Caco-2 (cell line): ENCODE data around the gene SLC4A3. TPM values are rescaled to one million over a fixed set of nuclear protein-coding genes. Genes with fewer than 3 reads are reported as not detected.

Experiments used
- BruUV-seq: library from RNA; stranded (reverse); fragments of 400-500 nt; replicated peaks from 2 replicates; lab custom pipeline; 2021; lab: Mats Ljungman, UMichigan
- CTCF ChIA-PET: fragments of 300-600 bp; sonication (Branson Sonifier 250); formaldehyde crosslinking; loops from one replicate; lab custom pipeline; 2022; ENCODE audit warnings: antibody characterized with exemption; lab: Charles Lee
- POLR2A ChIA-PET: fragments of 300-600 bp; sonication (Branson Sonifier 250); formaldehyde crosslinking; loops from one replicate; lab custom pipeline; 2022; ENCODE audit warnings: antibody characterized with exemption; lab: Charles Lee
- DNase-seq, 2 experiments: peaks; one replicate each; pipeline versions ENCODE4 v3.0.0 to v3.0.0-alpha.2; 2020 to 2022
- H3K27me3 ChIP-seq: replicated peaks from 2 replicates; pipeline ENCODE4 v1.6.0; 2011; ENCODE audit warnings: low read length; ENCODE audit not compliant: control insufficient read depth, insufficient read depth
- H3K36me3 ChIP-seq: 2 replicates; pipeline ENCODE4 v1.5.1; 2011; ENCODE audit warnings: low read length; ENCODE audit not compliant: control insufficient read depth, insufficient read depth
- H3K4me1 ChIP-seq: fragments of 250-450 bp; sonication (Bioruptor Pico); 2 replicates; pipeline ENCODE4 v1.5.1; 2020; ENCODE audit warnings: mild to moderate bottlenecking
- H3K4me3 ChIP-seq: 2 replicates; pipeline ENCODE4 v1.5.1; 2011; ENCODE audit warnings: low read depth, mild to moderate bottlenecking, control low read depth, low read length
- H3K9me3 ChIP-seq: fragments of 250-450 bp; sonication (Bioruptor Pico); 2 replicates; pipeline ENCODE4 v1.5.1; 2020; ENCODE audit warnings: mild to moderate bottlenecking, moderate library complexity
- H3K27ac Mint-ChIP-seq: one replicate; pipeline ENCODE4 v1.8.0; 2022; ENCODE audit warnings: mixed read lengths; ENCODE audit not compliant: unreplicated experiment
- H3K27me3 Mint-ChIP-seq: one replicate; pipeline ENCODE4 v1.8.0; 2022; ENCODE audit warnings: mixed read lengths; ENCODE audit not compliant: insufficient read depth, unreplicated experiment
- H3K36me3 Mint-ChIP-seq: one replicate; pipeline ENCODE4 v1.8.0; 2022; ENCODE audit warnings: mild to moderate bottlenecking, mixed read lengths; ENCODE audit not compliant: insufficient read depth, unreplicated experiment
- H3K4me1 Mint-ChIP-seq: one replicate; pipeline ENCODE4 v1.8.0; 2022; ENCODE audit warnings: low read depth, mixed read lengths; ENCODE audit not compliant: unreplicated experiment
- H3K4me3 Mint-ChIP-seq: one replicate; pipeline ENCODE4 v1.8.0; 2022; ENCODE audit warnings: mild to moderate bottlenecking, moderate library complexity, mixed read lengths; ENCODE audit not compliant: unreplicated experiment
- H3K9me3 Mint-ChIP-seq: one replicate; pipeline ENCODE4 v1.8.0; 2022; ENCODE audit warnings: mixed read lengths; ENCODE audit not compliant: unreplicated experiment
- CTCF ChIP-seq, 2 experiments: fragments of 200-600 bp in 1 of 2; IDR thresholded peaks; 1 replicate in 1 of 2; 2 replicates in 1 of 2; pipeline versions ENCODE4 v1.5.1 to v1.8.0; 2011 to 2022; ENCODE audit warnings: antibody characterized with exemption in 1 of 2, control low read depth in 1 of 2, inconsistent platforms in 1 of 2, low read depth in 1 of 2, low read length in 1 of 2, mild to moderate bottlenecking in 1 of 2, moderate library complexity in 1 of 2; ENCODE audit not compliant: insufficient read depth in 1 of 2, severe bottlenecking in 1 of 2, unreplicated experiment in 1 of 2
- intact Hi-C: fragments of 100-400 bp; cut with micrococcal nuclease; formaldehyde crosslinking; loops from one replicate; pipeline ENCODE4 v1.10.0; 2022; ENCODE audit not compliant: unreplicated experiment
- total RNA-seq: library from RNA; stranded (reverse); gene quantifications from 2 replicates; pipeline ENCODE4 v1.2.3, GENCODE V29; 2022

The SLC4A3 gene
- total RNA-seq, 1 experiment from 2014 or later, result 6.2 TPM

GRCh38 chr2:219676586-219676985 is 49.2 kb downstream of the SLC4A3 start:
- Histone ChIP-seq H3K9me3 (peaks cover 7% of the 10 kb centered on the region; the same call in 1 of the 2 replicates), H3K4me3 (no peak overlapping the region), H3K36me3 (no peaks in the 10 kb centered on the region), H3K27me3 (no peaks in the 10 kb centered on the region), H3K4me1 (no peaks in the 10 kb centered on the region)
- POLR2A ChIA-PET, result no interaction called here
- H3K27me3 Mint-ChIP-seq, result peaks cover 3% of the 10 kb centered on the region
- no peak for DNase-seq
- H3K27ac Mint-ChIP-seq, result no peak overlapping the region
- no TSS peak for BruUV-seq
- H3K4me1 Mint-ChIP-seq, result no peaks in the 10 kb centered on the region
- no peaks in the 10 kb centered on the region for H3K36me3 Mint-ChIP-seq
- no peak overlapping the region for H3K4me3 Mint-ChIP-seq
- TF ChIP-seq CTCF (IDR thresholded peaks at IDR 0.05; ENCODE audit: insufficient read depth in 1 of 2, low read depth in 1 of 2, low read length in 1 of 2, severe bottlenecking in 1 of 2, unreplicated experiment in 1 of 2), result no peak
- no peaks in the 10 kb centered on the region for H3K9me3 Mint-ChIP-seq
- CTCF ChIA-PET, result no interaction called here
- intact Hi-C loops, result no loop called here

- Histone ChIP-seq H3K4me3 (no peak overlapping the region), H3K4me1 (0 out of 2 replicates have a peak, but pooled peaks cover 4% of the 10 kb centered on the region), H3K9me3 (peaks cover 11% of the 10 kb centered on the region), H3K27me3 (no peaks in the 10 kb centered on the region), H3K36me3 (no peaks in the 10 kb centered on the region)
- H3K9me3 Mint-ChIP-seq, result peaks cover 22% of the 10 kb centered on the region
- H3K4me1 Mint-ChIP-seq, result peaks cover 7% of the 10 kb centered on the region
- peaks cover 3% of the 10 kb centered on the region for H3K27me3 Mint-ChIP-seq
- POLR2A ChIA-PET, result no interaction called here
- no TSS peak for BruUV-seq
- no peak for DNase-seq
- no peak for TF ChIP-seq CTCF (IDR thresholded peaks at IDR 0.05; ENCODE audit: insufficient read depth in 1 of 2, low read depth in 1 of 2, low read length in 1 of 2, severe bottlenecking in 1 of 2, unreplicated experiment in 1 of 2)
- intact Hi-C loops, result no loop called here
- no peak overlapping the region for H3K27ac Mint-ChIP-seq
- no peak overlapping the region for H3K4me3 Mint-ChIP-seq
- H3K36me3 Mint-ChIP-seq, result no peaks in the 10 kb centered on the region
- CTCF ChIA-PET, result interaction anchor here (0.6 kb wide), 1 partner anchor 119 kb away, joined by 3 read pairs; no protein-coding TSS in a partner anchor
Observed at GRCh38 chr2:219679041-219679440, 51.6 kb downstream of the SLC4A3 start.

GRCh38 chr2:219679571-219679970 is 52.1 kb downstream of the SLC4A3 start:
- CTCF ChIA-PET, result no interaction called here
- Histone ChIP-seq H3K9me3 (peaks cover 11% of the 10 kb centered on the region), H3K4me1 (peaks cover 5% of the 10 kb centered on the region; the same call in 1 of the 2 replicates), H3K27me3 (no peaks in the 10 kb centered on the region), H3K4me3 (no peak overlapping the region), H3K36me3 (no peaks in the 10 kb centered on the region)
- POLR2A ChIA-PET, result no interaction called here
- peaks cover 5% of the 10 kb centered on the region for H3K36me3 Mint-ChIP-seq
- H3K27ac Mint-ChIP-seq, result no peak overlapping the region
- TF ChIP-seq CTCF (IDR thresholded peaks at IDR 0.05; ENCODE audit: insufficient read depth in 1 of 2, low read depth in 1 of 2, low read length in 1 of 2, severe bottlenecking in 1 of 2, unreplicated experiment in 1 of 2), result no peak
- intact Hi-C loops, result no loop called here
- BruUV-seq, result no TSS peak
- H3K27me3 Mint-ChIP-seq, result peaks cover 3% of the 10 kb centered on the region
- no peak overlapping the region for H3K4me3 Mint-ChIP-seq
- peaks cover 12% of the 10 kb centered on the region for H3K4me1 Mint-ChIP-seq
- no peak for DNase-seq
- H3K9me3 Mint-ChIP-seq, result peaks cover 26% of the 10 kb centered on the region
